PFSK-1 (cell line): ENCODE results near the gene VTCN1.

Source experiments
- FOXP2 ChIP-seq: optimal IDR thresholded peaks from 2 replicates; pipeline ENCODE3; 2011; ENCODE audit warnings: borderline replicate concordance, control low read depth, inconsistent platforms; ENCODE audit not compliant: insufficient read depth; ENCODE audit errors: extremely low read length, extremely low read depth
- POLR2AphosphoS5 ChIP-seq: IDR thresholded peaks from 2 replicates; pipeline ENCODE4 v1.6.1; 2012; ENCODE audit warnings: low read depth, mild to moderate bottlenecking, control low read depth, low read length, moderate library complexity
- SIN3A ChIP-seq: IDR thresholded peaks from 2 replicates; pipeline ENCODE4 v1.6.1; 2012; ENCODE audit warnings: mild to moderate bottlenecking, low read length, moderate library complexity, borderline replicate concordance; ENCODE audit not compliant: insufficient read depth
- TAF1 ChIP-seq: IDR thresholded peaks from 2 replicates; pipeline ENCODE4 v1.6.1; 2012; ENCODE audit warnings: low read length, control low read depth, borderline replicate concordance; ENCODE audit not compliant: insufficient read depth
- TF ChIP-seq, protein P1 (sequence below), 2 experiments: IDR thresholded peaks; 2 replicates each; pipeline versions ENCODE4 v1.6.1 to v1.8.0; 2011 to 2012; ENCODE audit warnings: low read depth in 2 of 2, low read length in 2 of 2, control low read depth in 1 of 2, inconsistent platforms in 1 of 2, mild to moderate bottlenecking in 1 of 2, moderate library complexity in 1 of 2; ENCODE audit not compliant: insufficient read depth in 1 of 2

The VTCN1 gene

DNA sequence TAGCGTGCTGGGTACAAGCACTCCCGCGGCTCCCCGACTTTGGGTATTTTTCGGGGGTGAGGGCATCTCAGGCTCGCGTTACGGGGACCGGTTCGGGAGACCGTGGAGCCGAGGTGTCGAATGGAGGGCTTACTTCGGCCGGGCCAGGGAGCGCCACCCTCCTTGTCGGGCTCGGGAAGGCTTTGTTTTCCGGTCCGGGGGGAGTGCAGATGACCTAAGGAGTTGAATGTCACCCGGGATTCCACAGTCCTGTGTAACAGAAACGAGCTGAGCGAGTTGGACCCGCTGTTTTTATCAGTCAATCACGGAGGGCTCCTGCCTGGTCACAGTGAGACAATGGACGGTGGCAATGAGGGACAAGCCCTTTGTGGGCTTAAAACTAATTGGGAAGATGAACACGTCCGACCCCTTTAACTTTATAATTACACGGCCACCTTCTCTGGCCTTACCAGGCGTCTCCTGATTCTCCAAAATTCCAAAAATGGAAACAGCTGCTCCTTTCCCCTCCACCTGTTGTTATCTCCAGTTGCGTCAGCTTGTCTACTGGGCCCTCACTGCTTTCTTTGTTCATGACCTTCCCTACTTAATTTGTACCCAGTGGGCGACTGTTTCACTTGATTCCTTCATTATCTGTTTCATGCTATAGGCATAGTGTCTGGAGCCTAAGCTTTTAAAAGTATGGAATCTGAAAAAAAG is 88.2 kb downstream of the VTCN1 start:
- TF ChIP-seq SIN3A (no peak), POLR2AphosphoS5 (no peak), TAF1 (no peak), FOXP2 (no peak)
- TF ChIP-seq, protein P1, sequence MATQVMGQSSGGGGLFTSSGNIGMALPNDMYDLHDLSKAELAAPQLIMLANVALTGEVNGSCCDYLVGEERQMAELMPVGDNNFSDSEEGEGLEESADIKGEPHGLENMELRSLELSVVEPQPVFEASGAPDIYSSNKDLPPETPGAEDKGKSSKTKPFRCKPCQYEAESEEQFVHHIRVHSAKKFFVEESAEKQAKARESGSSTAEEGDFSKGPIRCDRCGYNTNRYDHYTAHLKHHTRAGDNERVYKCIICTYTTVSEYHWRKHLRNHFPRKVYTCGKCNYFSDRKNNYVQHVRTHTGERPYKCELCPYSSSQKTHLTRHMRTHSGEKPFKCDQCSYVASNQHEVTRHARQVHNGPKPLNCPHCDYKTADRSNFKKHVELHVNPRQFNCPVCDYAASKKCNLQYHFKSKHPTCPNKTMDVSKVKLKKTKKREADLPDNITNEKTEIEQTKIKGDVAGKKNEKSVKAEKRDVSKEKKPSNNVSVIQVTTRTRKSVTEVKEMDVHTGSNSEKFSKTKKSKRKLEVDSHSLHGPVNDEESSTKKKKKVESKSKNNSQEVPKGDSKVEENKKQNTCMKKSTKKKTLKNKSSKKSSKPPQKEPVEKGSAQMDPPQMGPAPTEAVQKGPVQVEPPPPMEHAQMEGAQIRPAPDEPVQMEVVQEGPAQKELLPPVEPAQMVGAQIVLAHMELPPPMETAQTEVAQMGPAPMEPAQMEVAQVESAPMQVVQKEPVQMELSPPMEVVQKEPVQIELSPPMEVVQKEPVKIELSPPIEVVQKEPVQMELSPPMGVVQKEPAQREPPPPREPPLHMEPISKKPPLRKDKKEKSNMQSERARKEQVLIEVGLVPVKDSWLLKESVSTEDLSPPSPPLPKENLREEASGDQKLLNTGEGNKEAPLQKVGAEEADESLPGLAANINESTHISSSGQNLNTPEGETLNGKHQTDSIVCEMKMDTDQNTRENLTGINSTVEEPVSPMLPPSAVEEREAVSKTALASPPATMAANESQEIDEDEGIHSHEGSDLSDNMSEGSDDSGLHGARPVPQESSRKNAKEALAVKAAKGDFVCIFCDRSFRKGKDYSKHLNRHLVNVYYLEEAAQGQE (IDR thresholded peaks at IDR 0.05; ENCODE audit: insufficient read depth in 1 of 2, low read depth in 2 of 2, low read length in 2 of 2), result no peak

DNA sequence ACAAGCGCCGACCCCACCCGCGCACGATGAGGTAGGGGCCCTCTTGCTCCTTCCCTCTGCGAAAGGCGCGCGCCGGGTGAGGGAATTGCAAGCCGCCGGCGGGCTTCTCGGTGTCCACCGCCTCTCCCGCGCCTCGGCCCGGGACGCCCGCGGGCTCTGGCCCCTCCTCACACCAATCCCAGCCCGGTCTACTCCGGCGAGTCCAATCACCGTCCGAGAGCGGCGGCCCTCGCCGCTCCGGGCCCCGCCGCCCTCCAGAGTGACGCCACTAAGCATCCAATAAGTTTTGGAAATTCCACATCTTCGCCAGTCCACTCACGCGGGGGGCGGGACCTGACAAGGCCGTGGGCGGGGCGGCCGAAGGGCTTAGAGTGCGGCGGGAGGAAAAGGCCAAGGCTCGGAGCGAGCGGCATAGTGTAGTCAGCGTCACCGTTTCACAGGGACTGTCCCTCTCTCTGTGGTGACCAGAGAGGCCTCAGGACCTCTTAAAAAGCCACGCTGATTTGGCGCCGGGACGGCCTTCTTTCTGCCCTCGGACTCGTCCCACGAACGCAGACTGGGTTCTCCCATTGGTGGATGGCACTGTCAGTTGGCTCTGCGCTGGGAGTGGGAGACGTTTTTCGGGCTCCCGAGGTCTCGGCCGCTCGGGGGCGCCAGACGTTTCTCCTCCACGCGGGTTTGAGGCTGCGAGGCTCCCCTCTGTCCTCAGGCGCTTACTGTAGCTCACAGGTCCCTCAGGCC is 89.0 kb downstream of the VTCN1 start, which contains the start of gene TRIM45:
TSS of gene TRIM45 (minus strand) at position 161 of the 741 bp plus-strand sequence. CDS start 548 bp downstream, outside the sequence.
- TF ChIP-seq POLR2AphosphoS5 (peak; percentile 65), TAF1 (no peak), FOXP2 (peak; percentile 16), SIN3A (no peak; the same call in 1 of the 2 replicates)
- TF ChIP-seq, protein P1 (IDR thresholded peaks at IDR 0.05; ENCODE audit: insufficient read depth in 1 of 2, low read depth in 2 of 2, low read length in 2 of 2), result no peak

DNA sequence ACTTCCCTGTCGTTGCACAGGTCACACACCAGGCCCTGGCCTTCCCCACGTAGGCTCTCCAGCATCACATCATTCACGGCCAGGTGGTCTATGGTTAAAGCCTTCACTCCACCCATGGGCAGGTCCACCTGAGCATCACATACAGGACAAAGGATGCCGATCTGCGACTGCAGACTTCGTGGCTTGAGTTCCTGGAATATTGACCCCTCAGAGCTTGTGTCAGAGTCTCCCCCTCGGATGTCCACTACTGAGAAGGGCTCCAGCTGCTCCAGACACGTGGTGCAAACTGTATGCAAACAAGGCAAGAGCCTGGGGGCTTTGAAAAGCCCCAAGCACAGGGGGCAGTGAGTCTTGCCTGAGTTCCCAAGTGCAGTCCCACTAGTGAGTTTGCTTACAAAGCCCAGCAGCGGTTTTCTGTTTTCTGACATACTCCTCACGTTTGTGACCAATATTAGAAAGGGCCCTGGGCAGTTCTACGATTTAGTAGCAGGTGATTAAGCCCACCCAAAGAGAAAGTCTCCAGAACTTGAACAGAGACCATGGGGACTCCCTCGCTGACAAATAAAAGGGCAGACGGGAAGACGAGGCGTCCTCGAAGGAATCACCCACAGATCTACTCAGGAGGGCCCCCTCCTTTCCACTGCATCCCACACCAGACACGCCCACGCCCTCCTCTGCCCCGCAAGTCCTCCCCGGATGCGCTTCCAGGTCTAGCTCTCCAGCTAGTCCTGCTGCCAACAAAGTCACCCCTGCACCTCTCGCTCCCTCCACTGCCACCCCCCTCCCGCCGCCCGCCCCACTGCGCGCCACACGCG is 89.7 kb downstream of the VTCN1 start:
- no peak for TF ChIP-seq FOXP2
- TF ChIP-seq, protein P1 (IDR thresholded peaks at IDR 0.05; ENCODE audit: insufficient read depth in 1 of 2, low read depth in 2 of 2, low read length in 2 of 2), result no peak
- TF ChIP-seq POLR2AphosphoS5, result no peak
- peak; percentile 65; the same call in 1 of the 2 replicates for TF ChIP-seq SIN3A
- TF ChIP-seq TAF1, result no peak

DNA sequence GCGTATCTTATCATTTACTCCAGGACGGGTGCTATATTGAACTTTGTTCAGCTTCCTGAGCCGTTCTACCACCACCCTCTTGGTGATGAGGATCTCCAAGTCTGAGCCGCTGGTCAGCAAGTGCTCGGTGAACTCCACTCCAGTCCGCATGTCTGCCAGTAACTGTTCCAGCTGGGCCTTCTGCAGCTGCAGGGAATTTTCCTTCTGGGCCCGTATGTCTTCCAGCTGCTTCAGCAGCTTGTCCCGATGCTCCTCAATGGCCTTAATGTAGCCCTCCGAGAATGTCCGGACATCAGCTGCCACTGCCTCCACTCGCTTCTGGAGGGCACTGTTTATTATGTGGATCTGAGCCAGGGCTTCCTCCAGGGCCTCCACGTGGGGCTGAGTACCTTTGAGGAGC is 92.6 kb downstream of the VTCN1 start:
- TF ChIP-seq, protein P1 (IDR thresholded peaks at IDR 0.05; ENCODE audit: insufficient read depth in 1 of 2, low read depth in 2 of 2, low read length in 2 of 2), result no peak
- TF ChIP-seq POLR2AphosphoS5 (no peak), SIN3A (no peak)
